GM19463 (cell line): ENCODE results near the gene VWA3B.
"Not testable (repeated sequence)": the region's sequence is repeated elsewhere in the genome, so short reads cannot be mapped to it uniquely, and the experiment has no call there.

Experiments
- ATAC-seq: cut with Tn5 transposase; IDR thresholded peaks from one replicate; pipeline ENCODE4 v1.9.1; 2021; ENCODE audit warnings: mild to moderate bottlenecking, moderate library complexity; ENCODE audit not compliant: unreplicated experiment

Gene VWA3B, protein sequence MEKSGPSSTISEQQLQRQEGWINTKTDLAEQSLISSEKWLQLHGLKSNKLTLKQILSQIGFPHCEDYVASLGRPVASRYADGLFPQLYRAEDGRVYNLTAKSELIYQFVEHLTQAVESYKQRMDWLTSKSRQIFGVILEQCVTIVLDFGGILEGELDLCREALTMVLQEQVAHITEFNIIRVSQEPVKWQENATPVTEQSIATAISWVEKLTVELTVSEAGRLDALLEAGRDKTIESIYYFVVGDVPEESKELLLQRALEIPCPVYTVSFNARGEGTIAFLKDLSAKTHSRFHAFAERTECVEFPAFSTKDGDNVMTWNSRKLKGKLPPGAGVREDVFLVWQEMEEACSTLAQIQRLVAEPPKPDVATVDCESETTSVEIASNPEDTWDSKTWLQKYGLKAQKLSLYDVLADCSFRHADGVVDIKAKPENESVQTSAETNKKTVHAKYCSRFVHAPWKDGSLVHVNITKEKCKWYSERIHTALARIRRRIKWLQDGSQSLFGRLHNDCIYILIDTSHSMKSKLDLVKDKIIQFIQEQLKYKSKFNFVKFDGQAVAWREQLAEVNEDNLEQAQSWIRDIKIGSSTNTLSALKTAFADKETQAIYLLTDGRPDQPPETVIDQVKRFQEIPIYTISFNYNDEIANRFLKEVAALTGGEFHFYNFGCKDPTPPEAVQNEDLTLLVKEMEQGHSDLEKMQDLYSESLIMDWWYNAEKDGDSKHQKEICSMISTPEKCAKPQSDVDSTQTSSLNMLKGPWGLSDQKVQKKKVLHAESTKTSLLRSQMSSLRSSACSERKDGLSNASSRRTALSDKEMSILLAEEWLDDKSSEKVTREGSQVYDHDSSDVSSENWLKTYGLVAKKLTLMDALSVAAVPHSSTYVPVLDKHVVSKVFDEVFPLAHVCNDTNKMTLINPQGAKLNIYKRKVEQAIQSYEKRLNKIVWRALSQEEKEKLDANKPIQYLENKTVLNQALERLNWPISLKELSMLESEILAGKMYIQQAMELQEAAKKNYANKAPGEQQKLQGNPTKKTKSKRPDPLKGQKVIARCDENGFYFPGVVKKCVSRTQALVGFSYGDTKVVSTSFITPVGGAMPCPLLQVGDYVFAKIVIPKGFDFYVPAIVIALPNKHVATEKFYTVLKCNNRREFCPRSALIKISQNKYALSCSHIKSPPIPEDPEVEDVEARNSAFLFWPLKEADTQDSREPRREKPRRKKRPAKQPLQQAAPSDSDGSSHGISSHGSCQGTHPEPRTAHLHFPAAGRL (N-terminal part only)

DNA sequence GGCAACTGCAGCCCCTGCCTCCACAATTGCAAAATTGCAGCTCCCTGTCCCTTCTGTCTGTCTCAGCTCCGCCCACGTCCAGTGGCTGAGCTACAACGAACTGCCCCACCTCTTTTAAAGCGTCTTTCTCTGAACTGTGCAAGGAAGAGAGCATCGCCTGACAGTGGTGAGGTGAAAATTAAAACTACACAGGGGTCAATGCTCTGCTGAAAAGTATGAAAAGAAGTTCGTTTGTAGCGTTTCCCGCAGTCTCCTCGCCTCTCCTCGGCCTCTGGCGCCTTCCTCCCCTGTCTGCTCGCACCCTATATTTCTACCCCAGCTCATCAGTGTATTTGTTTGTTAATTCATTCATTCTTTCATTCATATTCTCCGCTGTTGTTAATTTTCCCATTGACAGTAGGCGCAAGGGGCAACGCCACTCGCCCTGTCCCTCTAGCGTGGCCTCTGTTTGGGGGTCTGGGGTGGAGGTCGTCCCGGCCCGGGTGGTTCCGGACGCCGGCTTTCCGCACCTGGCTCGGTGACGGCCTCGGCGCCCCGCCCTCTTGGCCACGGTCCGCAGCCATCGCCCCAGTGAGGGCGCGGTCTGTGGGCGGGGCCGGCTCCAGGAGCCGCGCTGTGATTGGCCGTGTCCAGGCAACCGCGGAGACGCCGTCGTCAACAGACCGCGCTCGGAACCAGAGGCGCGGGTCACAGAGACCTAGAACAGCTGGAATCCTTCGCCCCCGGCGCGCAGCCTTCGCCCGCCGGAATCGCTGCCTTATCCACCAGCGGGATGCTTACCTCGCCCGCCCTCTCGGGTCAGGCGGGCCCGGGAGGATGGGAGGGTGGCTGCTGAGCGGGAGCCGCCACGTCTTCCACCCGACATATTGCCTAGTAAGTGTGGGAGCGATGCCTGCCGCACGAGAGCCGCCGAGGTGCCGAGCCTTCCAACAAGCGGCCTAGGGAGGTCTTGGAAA, at the start of gene VWA3B:
VWA3B (plus strand) TSS at position 677 of the 956 bp plus-strand sequence. CDS start 5,926 bp downstream, outside the sequence.
- peak; percentile 83 for ATAC-seq

DNA sequence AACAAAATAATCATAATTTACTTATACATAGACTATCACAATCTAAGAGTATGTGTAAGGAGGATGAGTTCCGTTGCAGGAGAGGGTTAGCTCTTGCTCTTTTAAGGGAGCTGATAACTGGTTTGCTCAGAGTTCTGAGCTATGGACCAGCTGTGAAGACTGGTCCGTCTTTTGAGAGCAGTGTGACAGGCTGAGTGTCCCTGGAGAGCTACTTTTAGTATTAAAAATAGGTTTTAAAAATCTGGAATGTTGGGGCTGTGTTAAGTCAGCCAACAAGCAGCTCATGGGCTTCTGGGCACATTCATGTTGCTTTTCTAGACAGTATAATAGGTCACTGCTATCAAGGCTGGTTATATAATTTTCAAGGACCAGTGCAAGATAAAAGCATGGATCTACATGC, 49.8 kb upstream of the VWA3B start:
- ATAC-seq: no peak

DNA sequence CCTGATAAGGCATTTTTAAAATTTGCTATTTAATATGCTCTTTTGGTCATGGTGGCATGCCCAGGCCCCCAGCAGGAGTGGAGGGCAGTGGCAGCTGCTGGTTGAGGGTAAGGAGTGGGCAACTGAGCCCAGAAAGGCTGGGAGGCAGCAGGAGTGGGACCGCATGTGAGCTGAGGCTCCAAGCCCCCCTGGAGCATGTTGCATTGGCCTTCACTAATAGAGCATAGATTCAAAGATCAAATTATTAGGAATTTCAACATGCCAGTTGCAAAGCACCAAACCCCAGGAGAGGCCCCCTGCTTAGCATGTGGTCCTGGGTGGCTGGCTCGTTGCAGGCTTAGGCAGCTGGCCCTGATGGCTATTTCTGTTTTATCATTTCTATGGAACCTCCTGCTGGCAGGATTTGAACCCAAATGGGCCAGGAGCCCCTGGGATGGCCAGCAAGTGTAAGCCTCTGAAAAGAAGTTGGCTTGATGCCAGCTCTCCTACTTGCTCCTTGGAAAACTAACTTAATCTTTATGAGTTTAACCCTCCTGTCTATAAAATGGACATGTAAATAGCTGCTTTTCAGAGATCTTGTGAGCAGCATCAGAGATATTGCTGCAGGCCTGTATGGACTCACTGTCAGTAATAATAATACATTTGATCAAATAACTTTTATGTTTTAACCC, 49.2 kb upstream of the VWA3B start:
- ATAC-seq: no peak

DNA sequence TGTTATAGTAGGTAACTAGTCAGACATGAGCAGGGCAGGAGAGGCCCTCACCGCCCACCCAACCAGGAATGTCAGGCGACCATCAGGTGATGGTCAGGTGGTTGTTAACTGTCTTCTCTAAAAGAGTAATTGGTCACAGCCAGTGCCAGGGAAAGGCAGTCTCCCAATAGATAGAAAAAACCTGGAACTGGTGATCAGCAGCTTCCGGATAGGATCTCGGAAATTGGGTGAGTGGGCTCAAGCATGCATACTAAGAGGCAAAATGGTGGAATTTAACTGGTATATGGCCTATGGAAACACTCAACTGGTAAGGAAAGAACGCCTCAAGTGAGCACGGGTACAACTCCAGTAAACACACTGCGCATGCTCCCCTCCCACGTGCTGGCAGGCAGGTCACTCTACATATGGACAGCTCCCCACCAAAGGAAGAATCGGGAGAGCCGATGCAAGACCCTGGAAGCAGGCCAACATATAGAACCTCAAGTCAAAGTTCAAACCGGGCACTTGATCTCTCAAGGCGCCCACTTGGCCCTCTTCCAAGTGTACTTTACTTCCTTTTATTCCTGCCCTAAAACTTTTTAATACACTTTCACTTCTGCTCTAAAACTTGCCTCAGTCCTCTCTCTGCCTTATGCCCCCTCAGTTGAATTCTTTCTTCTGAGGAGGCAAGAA, 47.7 kb upstream of the VWA3B start:
- no peak for ATAC-seq

DNA sequence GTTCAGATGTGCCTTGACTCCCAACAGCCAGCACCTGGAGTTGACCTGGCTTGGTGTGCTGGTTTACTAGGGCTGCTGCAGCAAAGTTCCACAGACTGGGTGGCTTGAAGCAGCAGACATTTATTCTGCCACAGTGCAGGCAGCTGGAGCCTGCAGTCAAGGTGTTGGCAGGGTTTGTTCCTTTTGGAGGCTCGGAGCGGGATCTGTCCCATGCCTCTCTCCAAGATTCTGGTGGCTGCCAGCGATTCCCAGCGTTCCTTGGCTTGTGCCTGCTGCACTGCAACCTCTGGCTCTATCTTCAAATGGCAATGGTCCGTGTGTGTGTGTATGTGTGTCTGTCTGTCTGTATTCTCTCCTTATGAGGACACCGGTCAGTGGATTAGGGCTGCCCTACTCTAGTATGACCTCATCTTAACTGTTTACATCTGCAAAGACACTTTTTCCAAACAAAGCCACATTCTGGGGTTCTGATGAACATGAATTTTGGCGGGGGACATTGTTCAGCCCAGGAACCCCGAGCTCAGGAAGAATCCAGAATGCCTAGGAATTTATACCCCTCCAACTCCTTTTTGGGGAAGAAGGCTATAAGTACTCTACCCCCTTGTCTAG, 46.5 kb upstream of the VWA3B start:
- no peak for ATAC-seq

DNA sequence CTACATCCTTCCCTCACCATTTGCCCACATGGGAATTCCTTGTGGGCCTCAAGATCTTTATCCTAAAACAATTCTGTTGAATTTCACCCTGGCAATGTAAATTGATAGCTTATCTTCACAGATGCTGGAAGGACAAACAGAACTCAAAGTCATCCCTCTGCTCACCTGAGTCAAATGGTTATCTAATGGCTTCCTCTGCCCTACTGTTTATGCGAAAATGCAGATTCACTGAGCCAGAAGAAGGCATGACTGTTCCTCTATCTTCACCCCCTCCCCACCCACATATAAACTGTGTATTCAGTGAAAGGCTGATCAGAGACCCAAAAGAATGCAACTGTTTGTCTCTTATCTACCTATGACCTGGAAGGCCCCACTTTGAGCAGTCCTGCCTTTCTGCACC, 43.9 kb upstream of the VWA3B start:
- ATAC-seq: no peak

DNA sequence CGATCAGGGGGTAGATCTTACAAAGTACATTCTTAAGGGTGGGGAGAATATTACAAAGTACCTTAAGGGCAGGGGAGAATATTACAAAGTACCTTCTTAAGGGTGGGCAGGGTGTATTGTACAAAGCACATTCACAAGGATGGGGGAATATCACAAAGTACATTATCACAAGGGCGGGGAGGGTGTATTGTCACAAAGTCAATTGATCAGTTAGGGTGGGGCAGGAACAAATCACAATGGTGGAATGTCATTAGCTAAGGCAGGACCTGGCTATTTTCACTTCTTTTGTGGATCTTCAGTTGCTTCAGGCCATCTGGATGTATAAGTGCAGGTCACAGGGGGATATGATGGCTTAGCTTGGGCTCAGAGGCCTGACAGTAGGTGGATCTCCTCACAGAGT, 42.2 kb upstream of the VWA3B start:
- not testable (repeated sequence) for ATAC-seq

DNA sequence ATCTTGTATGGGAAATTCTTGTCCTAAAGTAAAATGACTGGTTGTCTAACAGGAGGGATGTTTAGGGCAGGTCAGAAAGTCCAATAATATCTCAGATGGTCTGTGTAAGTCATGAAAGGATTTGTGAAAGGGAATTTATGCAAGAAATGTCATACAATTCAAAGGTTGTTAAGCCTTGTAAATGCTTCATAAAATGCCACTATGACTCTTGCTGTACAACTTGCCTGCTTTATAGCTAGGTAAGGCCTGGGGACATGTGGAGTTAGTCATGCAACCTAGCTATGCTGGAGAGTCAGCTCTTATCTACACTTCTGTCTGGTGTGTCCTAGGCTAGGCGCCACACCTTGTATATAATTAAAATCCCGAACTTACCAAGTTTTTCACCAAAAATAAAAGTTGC, 36.9 kb upstream of the VWA3B start:
- no peak for ATAC-seq

DNA sequence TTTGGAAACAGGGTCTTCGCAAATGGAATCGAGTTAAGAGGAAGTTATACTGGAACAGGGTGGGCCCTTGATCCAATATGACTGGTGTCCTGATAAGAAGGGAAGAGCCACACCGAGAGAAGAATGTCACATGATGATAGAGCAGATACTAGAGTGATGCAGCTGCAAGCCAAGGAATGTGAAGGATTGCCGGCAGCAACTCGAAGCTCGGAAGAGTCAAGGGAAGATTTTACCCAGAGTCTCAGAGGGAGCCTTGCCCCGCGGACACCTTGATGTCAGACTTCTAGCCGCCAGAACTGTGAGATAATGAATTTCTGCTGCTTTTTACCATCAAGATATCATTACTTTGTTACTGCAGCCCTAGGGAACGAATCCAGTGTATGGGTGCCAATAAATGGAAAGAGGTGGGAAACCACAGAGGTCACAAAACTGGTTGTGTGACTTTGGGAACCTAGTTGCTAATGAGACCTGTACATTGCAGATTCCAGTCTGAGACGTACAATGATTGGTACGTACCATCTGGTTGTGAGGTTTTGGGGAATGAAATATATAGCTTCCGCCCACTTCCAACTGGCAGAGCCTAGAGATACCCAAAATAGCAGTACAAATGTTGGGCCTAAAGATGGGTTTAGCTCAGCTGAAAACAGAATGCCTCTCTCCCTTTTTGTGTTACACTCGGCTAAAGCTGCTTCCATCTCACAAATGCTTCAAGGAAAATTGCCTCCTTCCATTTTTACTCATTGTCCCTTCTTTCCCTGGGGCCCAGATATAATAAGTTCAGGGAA, 28.6 kb upstream of the VWA3B start:
- ATAC-seq: no peak

DNA sequence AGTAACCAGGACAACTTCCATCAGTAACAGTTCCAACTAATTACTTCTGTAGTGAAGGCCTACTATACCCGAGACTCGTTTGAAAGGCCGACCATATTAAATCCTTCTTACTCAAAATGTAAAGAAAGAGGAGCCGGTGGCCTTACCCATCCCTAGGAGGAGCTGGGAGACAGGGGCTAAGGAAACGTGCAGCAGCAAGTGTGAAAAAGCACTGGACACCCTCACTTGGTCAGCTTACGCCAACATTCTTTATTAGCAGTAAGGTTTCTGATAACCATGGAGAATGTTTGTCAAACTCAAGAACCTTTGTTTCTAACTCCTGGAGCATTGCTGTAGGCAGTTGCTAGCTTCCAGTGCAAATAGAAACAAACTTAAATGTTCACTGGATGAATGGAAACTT, 26.7 kb upstream of the VWA3B start:
- ATAC-seq: no peak

DNA sequence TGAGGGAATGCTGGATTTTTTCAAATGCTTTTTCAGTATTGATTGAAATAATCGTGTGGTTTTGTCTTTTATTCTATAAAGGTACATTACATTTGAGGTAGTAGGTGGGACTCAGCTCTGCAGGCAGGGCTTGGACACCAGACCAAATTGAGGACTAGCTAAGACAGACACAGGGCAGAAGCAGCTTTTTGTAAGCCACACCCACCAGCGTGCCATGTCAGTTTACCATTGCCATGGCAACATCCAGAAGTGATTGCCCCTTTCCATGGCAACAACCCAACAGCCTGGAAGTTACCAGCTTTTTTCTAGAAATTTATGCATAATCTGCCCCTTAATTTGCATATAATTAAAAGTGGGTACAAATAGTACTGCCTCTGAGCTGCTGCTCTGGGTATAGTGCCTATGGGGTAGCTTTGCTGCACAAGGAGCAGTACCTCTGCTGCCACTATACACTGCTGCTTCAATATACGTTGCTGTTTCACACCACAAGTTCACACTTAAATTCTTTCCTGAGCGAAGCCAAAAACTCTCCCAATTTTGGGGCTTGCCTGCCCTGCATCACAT, 23.6 kb upstream of the VWA3B start:
- ATAC-seq: no peak

DNA sequence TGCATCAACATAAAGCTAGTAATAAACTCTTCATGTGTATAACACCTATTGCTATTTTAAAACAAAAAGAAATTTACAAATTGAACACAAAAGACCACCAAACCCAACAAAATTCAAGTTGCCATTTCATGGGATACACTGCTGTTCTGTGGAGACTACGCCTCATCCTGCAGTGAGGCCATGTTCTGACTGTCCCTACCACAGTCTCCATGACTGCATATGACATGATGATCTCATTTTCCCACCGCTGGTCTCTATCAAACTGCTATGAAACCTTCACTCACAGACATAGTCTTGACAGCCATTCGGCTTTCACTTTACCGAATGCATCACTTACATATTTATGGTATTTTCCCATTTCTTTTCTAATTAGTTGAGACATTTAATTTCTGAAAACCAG, 21.2 kb upstream of the VWA3B start:
- ATAC-seq: no peak

DNA sequence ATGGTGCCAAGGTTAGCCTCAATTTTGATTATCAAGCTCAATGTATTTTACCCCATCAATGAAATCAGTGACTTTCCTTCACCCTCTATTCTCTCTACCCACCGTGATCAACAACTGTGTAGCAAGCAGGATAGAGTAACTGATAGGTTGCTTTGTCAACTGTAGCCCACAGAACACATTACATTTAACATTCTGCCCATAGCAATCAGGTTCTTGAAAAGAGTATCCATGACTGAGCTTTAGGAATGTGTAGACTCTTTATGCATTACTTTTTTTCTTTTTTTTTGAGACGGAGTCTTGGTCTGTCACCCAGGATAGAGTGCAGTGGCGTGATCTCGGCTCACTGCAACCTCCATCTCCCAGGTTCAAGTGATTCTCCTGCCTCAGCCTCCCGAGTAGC, 19.8 kb upstream of the VWA3B start:
- ATAC-seq: no peak

DNA sequence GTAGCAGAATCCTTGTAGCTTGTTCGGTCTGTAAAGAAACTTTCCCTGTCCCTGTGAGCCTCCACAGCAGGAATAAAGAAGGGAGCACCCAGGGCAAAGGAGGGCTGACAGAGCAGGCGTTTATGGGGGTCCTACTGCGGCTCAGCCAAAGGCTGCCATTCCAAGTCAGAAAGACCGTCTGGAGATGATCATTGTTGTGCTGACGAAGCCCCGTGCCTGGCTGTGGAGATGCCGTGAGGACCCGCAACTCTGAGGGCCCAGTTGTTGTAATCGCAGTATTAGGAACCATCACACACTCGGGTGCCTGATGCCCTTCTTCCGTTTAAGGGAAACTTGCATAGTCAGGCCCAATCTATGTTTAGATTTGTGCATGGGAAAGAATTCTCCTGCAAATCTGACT, 16.9 kb upstream of the VWA3B start:
- no peak for ATAC-seq

DNA sequence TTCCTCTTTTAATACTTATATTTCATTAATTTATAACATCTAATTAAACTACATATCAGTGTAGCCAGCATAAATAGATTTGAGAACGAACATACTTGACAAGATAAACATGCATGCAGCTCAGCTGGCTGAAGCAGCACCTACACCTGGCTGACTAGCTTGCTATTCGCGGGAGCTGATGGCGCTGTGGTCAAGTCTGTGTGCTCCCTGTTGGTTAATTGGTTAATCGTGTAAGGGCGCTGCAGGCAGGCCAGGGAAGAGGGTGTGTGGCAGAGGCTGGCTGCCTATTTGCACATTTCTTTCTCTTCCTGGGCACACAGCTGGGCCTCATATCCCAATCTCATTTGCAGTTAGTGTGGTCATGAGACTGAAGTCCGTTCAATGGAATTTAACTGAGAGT, 14.5 kb upstream of the VWA3B start:
- no peak for ATAC-seq

DNA sequence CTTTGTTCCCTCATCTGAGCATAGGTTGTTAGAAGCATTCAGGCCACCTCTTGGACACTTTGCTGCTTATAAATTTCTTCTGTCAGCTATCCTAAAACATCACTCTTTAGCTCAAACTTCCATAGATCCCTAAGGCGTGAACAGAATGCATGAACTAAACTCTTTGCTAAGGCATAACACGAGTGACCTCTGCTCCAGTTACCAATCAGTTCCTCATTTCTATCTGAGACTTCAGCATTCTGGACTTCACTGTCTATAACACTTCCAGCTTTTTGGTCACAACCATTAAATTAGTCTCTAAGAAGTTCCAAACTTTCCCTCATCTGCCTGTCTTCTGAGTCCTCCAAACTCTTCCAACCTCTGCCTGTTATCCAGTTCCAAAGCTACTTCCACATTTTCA, 8.3 kb upstream of the VWA3B start:
- no peak for ATAC-seq

DNA sequence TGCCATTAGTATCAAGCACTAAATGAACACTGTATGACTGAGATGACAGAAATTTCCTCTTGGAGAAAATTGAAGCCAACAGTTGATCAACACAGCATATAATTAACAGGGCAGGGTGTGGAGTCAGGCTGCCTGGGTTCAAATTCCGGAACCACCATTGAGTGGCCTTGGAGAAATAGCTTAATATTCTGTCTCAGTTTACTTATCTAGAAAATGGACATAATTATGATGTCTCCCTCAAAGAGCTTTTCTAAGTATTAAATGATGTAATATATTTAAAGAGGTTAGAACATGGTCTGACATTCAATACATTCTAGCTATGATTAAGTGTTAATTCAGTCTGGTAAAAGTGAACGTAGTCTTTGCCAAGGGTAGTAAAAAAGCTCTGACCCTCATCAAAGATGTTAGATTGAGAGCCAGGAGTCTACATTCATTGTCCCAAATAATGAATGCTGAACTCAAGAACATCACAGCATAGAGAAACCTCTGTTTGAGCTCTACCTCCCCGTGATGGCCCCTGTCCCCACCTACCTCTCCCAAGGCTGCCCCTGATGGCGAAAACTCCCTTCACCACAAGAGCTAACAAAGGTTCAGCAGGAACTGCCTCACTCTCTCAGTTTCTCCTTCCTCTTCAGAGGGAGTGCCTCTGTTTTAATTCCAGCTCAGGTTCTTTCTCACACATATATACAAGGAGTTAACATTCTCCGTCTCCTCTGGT, 2.7 kb upstream of the VWA3B start:
- no peak for ATAC-seq
